GM19238 (cell line): ENCODE measurements around the gene CD164.
"Not testable (repeated sequence)": the region's sequence is repeated elsewhere in the genome, so short reads cannot be mapped to it uniquely, and the experiment has no call there.

Experiments
- DNase-seq: peaks from one replicate; pipeline ENCODE4 v3.0.0; 2011; ENCODE audit warnings: low spot score; ENCODE audit not compliant: insufficient read length

CD164 gene

DNA sequence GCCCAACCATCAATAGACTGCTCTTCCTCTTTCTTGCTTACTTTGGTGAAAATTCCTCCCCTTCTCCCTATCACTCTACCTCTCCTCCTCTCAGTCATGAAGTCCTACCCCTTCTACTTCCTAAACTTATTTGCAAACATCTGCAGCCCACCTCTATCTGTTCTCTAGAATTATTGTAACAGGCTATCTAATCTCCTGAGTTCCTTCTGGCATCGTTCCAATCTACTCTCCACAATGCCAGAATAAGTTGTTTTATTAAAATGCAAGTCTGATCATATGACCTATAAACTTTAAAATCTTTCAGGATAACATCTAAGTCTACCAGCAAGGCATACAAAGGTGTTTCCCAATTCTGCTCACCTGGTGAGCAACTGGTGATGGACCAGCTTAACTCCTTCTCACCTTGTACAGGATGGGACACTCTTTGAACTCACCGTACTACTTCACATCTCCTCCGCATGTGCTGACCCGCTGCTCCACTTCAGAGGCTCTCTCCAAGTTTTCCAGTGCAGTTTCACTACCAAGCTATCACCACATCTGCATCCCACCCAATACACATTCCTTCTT is 7.9 kb downstream of the CD164 start:
- no peak for DNase-seq

DNA sequence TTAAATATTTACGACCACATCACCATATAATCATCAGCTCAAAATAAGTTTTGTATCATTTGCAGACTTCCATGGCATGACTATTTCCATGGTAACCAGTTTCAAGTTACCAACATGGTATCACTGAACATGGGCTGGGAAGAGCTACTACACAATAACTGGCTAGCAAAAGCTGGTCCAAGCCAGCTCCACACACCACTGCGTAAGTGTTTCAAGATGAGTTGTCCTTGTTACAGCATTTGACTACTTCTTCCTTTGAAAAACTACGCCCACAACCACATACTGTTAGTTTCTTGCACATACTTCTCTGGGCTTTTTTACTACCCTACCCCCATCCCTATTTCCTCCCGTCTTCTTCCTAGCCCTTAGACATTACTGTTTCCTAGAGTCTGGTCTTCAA is 8.5 kb downstream of the CD164 start:
- peak; percentile 23 for DNase-seq

DNA sequence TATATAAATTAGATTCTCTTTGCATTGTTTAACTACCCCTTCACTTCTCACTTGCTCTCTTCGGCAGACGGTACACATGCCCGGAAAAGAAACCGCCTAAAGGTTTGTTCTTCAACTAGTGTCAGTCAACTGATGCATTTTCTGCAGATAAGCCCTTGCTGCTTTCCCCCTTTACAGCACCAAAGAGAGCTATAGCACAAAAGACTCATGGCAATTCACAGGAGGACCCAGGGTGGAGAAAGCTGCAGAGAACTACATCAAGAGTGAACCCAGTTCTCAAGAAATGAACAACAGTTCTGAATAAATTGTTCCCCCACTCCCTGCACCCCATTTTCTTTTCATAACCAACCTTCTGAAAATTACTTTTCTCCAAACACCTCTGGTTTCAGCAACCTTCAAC is 8.9 kb downstream of the CD164 start:
- no peak for DNase-seq

GRCh38 chr6:109372130-109372529 is 10.1 kb downstream of the CD164 start:
- no peak for DNase-seq

- no peak for DNase-seq
Observed at GRCh38 chr6:109370792-109371191, 11.5 kb downstream of the CD164 start.

DNA sequence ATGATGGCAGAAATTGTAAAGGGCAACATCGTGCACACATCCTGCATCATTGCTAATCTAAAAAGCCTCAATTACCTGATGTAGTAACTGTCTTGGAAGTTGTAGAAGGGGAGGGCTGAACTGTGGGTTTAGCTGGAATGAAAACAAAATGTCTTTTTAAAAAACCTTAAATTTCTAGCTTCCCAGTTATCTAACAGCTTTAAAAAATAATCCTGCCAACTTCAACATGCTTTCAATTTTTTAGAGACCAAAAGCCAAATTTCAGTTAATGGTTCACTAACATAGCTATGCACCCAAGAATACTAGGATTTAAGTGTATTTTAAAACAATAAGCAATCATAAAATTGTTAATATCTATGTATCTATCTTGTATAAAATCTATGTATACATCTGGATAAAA is 11.9 kb downstream of the CD164 start:
- DNase-seq, result no peak

DNA sequence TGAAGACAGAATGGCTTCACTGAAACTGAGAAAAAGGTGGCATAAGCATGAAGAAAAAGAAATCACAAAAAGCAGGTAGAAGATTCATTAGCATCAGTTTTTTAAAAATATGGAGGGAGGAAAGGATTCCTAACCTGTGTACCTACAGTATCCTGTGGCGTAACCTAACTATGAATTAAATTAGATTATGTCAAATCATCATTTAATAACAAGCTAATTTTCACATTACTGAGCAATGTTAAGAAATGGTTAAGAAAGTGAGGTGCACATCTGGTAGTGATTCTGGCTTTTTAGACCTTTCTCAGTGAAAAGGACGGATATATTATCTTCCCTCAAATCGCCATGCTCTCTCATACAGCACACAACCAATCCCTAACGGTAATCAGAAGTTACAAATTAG is 12.5 kb downstream of the CD164 start:
- no peak for DNase-seq

- DNase-seq, result not testable (repeated sequence)
Observed at GRCh38 chr6:109364382-109365078, 17.7 kb downstream of the CD164 start.

DNA sequence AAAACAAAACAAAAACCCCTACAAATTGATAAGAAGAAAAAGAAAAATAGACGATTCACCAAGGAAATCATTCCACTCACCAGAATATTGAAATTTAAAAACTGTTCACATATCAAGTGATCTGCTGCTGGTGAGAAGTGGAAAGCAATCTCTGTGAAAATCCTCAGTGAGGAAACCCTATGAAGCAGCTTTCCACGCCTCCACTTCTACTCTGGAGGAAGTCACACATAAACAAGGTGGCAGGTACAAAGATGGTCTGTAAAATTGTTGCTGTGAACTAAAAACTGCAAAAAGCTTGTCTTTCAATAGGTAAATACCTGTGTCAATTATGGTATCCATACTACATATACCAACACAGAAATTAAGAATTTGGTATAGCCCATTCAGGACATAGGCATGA is 18.5 kb downstream of the CD164 start:
- no peak for DNase-seq

DNA sequence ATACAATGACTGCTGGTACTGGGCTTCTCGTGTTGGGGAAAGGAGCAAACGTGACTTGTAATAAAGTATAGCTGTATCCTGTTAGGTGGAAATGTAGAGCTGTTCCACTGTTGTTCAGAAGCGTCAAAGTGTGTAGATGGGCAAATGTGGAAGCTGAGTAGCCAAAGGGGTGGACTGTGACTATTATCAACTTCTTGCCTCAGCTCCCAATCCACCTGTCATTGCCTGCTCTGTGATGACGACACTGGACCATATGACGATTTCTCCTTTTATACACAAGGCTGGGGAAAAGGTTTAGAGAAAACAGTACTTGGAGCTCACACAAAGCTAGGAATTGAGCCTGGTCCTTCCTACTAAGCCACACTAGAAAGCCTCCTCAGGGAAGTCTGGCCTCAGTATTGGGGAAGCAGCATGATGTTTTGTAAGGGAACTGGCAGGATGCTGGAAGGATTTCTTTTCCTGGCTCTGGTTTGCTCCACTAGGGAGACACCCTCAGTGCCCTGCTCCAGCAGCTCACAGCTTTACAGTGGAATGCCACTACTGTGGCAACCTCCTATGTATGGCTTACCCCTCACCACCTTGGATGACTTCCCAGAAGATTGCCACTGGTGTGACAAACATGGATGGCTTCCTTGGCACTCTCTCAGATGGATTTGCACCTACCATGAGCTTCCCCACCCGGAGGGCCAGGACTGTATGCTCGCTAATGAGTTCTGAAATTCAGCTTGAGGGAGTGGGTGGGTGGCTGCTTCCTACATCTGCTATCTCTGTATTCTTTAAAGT is 20.0 kb downstream of the CD164 start:
- DNase-seq, result no peak

DNA sequence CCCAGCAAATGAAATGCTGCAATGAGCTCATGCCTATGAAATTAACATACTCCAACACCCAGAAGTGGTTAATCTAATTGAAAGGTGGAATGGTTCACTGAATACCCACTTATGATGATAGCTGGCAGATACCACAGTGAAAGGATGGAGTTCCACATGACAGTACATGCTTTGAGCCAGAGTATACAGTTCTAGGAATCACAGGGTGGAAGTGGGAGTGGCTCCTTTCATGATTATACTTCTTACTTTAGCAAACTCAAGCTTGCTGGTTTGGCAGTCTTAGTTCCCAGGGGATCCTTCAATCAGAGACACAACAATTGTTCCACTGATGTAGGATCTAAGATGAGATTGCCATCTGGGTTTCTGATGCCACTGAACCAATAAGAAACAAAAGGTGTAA is 21.5 kb downstream of the CD164 start:
- DNase-seq, result no peak

- DNase-seq, result no peak
Observed at GRCh38 chr6:109360281-109360680, 22.0 kb downstream of the CD164 start.

- no peak for DNase-seq
Observed at GRCh38 chr6:109359248-109359647, 23.0 kb downstream of the CD164 start.

GRCh38 chr6:109358204-109358603 is 24.1 kb downstream of the CD164 start:
- no peak for DNase-seq

- DNase-seq, result no peak
Observed at GRCh38 chr6:109356237-109356636, 26.0 kb downstream of the CD164 start.

- DNase-seq, result no peak
Observed at GRCh38 chr6:109351231-109352130, 30.8 kb downstream of the CD164 start.

GRCh38 chr6:109349419-109349987 is 32.8 kb downstream of the CD164 start:
- DNase-seq, result no peak

GRCh38 chr6:109348226-109348625 is 34.0 kb downstream of the CD164 start:
- no peak for DNase-seq

- no peak for DNase-seq
Observed at GRCh38 chr6:109347779-109348178, 34.5 kb downstream of the CD164 start.

GRCh38 chr6:109345986-109346385 is 36.3 kb downstream of the CD164 start:
- no peak for DNase-seq

DNA sequence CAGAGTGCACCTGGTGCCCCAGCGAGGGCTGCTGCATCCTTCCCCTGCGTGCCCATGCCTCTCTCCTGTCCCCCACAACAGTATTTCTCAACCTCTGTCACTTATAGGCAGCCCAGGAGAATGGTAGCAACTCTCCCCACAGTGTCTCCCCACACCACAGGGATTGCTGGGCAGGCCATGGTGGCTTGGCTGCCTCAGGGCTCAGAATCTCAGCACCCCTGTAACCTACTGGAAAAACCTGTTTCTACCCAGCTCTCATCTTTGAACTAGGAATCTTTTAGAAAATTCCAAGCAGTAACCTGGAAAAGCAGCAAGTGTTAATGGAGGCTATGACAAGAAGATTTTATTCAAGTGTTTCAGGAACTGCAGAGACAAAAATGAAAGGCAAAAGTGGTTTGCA is 38.0 kb downstream of the CD164 start:
- no peak for DNase-seq
